ENCODE results near the gene ANK3.

Gene ANK3

DNA sequence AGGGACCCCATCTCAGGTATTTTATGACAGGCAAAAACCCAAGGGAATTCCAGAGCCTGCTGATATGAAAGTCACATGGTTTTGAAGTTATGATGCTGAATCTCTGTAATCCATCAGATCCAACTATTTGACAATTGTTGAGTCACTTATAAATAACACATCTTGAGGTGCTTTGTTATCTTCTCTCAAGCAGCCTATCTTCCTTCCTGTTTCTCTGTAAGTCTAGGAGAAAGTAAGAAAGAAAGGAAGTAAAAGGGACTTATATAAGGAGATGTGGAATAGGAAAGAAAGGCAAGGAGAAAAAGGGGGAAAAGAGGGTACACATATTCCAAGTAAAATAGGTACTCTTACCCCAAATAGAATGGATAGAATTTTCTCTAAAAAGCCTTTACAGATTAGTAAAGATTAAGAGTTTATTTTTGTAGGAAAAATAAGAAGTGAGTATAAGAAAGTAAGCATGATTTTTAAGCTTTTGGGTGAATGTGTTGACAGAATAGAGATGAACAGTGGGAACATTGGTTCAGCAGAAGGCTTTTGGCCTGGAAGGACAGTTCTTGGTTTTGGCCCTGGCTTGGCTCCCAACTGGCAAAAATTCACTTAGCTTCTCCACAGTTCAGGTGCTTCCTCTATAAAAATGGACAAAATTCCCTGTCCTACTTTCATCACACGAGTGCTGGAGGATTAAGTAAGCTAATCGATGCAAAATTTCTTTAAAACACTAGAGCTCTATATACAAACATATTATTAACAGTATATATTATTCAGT lies 39.6 kb upstream of the ANK3 start:
- no peaks in the 10 kb centered on the region for H3K36me3 Mint-ChIP-seq (ENCODE audit: low read depth)
- peak overlapping the region in 2 of 3 experiments; percentile 58 to 71 for H3K27ac Mint-ChIP-seq
- H3K9me3 Mint-ChIP-seq: no peaks in the 10 kb centered on the region
- H3K27me3 Mint-ChIP-seq (ENCODE audit: low read depth): no peaks in the 10 kb centered on the region
- peaks cover 43% of the 10 kb centered on the region for H3K4me1 Mint-ChIP-seq
- TF ChIP-seq, protein P1, sequence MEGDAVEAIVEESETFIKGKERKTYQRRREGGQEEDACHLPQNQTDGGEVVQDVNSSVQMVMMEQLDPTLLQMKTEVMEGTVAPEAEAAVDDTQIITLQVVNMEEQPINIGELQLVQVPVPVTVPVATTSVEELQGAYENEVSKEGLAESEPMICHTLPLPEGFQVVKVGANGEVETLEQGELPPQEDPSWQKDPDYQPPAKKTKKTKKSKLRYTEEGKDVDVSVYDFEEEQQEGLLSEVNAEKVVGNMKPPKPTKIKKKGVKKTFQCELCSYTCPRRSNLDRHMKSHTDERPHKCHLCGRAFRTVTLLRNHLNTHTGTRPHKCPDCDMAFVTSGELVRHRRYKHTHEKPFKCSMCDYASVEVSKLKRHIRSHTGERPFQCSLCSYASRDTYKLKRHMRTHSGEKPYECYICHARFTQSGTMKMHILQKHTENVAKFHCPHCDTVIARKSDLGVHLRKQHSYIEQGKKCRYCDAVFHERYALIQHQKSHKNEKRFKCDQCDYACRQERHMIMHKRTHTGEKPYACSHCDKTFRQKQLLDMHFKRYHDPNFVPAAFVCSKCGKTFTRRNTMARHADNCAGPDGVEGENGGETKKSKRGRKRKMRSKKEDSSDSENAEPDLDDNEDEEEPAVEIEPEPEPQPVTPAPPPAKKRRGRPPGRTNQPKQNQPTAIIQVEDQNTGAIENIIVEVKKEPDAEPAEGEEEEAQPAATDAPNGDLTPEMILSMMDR (IDR thresholded peaks at IDR 0.05; ENCODE audit: unreplicated experiment in 3 of 3): no peak
- H3K4me3 Mint-ChIP-seq: no peak overlapping the region

- no peaks in the 10 kb centered on the region for H3K27me3 Mint-ChIP-seq (ENCODE audit: low read depth)
- TF ChIP-seq, protein P1 (IDR thresholded peaks at IDR 0.05; ENCODE audit: unreplicated experiment in 3 of 3): no peak
- H3K27ac Mint-ChIP-seq: peak overlapping the region; percentile 25 to 58 (median 42)
- no peak overlapping the region for H3K4me3 Mint-ChIP-seq
- H3K36me3 Mint-ChIP-seq (ENCODE audit: low read depth): no peaks in the 10 kb centered on the region
- no peaks in the 10 kb centered on the region for H3K9me3 Mint-ChIP-seq
- H3K4me1 Mint-ChIP-seq: peaks cover 38% of the 10 kb centered on the region
Measured at GRCh38 chr10:60428387-60428737, 38.7 kb upstream of the ANK3 start.

DNA sequence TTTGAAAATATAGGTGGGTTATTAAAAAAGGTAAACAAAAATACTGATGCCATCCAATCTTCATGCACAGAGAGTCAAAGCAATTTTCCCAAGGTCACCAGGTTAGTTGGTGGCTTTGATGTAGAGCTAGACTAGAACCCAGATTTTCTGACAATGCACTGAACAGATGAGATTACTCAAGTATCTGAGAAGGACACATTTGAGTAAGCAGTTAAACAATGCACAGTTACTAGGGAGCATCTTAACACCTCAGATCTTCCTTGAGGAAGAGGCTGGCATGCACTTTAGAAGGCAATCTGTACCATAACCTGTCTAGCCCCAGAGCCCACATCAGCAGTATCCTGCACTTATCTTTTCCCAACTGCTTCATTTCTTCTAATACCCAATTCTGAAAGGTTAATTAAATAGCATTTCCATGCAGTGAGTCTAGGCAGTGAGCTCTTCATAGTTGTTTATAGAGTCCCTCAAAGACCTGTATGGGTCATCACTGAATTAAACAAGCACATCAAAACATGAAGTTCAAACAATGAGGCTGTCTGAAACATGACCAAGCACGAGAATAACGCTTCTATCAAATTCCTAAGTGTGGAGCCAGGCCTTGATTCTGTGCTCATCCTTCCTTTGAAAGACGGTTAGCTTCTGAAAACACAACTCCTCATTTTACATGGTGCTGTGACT lies 38.2 kb upstream of the ANK3 start:
- Mint-ChIP-seq H3K27me3 (ENCODE audit: low read depth) (no peaks in the 10 kb centered on the region), H3K9me3 (no peaks in the 10 kb centered on the region), H3K4me1 (peaks cover 33% of the 10 kb centered on the region), H3K4me3 (no peak overlapping the region), H3K36me3 (ENCODE audit: low read depth) (no peaks in the 10 kb centered on the region), H3K27ac (peak overlapping the region in 1 of 3 experiments; percentile 58)
- TF ChIP-seq, protein P1 (IDR thresholded peaks at IDR 0.05; ENCODE audit: unreplicated experiment in 3 of 3): no peak

DNA sequence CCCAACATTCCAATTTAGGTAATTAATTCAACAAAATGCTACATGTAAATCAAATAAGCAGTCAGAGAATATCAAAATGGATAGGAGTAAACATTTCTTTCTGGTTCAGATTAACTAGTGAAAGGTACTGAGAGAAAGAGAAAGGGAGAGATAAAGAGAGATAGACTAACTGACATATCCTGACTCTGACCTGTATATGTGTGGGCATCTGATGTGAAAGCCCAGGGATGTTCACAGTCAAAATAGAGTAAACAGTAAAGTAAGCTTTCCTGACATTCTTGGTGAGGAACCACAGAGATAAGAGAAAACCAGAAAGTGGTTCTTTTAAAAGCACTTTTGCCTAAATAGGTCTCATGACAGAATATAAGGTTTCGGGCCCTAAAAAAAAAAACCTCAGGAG lies 37.5 kb upstream of the ANK3 start:
- Mint-ChIP-seq H3K4me1 (peaks cover 33% of the 10 kb centered on the region), H3K27me3 (ENCODE audit: low read depth) (no peaks in the 10 kb centered on the region), H3K4me3 (no peak overlapping the region), H3K9me3 (no peaks in the 10 kb centered on the region), H3K27ac (peak overlapping the region in 1 of 3 experiments; percentile 28), H3K36me3 (ENCODE audit: low read depth) (no peaks in the 10 kb centered on the region)
- TF ChIP-seq, protein P1 (IDR thresholded peaks at IDR 0.05; ENCODE audit: unreplicated experiment in 3 of 3): no peak

DNA sequence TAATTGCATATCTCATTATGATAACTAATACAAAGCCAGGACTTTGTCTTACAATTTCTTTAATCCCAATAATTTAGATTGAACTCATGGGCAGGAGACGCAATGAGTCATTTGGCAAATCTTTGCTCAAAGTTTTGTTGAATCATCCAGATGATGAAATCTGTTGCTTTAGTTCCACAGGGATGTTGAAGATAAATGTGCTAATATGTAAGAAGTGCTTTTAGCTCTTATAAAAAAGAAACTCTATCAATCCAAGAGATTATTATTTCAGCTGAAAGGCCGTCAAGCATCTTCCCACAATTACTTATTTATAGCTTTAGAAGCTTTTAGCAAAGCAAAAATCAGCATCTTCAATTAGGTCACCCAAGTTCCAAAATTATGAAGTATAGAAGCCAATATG lies 36.8 kb upstream of the ANK3 start:
- Mint-ChIP-seq H3K27me3 (ENCODE audit: low read depth) (no peaks in the 10 kb centered on the region), H3K36me3 (ENCODE audit: low read depth) (no peaks in the 10 kb centered on the region), H3K4me3 (no peak overlapping the region), H3K27ac (peak overlapping the region in 2 of 3 experiments; percentile 10 to 28), H3K9me3 (no peaks in the 10 kb centered on the region), H3K4me1 (peaks cover 34% of the 10 kb centered on the region)
- TF ChIP-seq, protein P1 (IDR thresholded peaks at IDR 0.05; ENCODE audit: unreplicated experiment in 3 of 3): no peak

Measured in nephron (organoid).